ENCODE measurements around the gene E4F1.

The E4F1 gene

GRCh38 chr16:2235234-2235651 is 11.9 kb downstream of the E4F1 start:
- no peak overlapping the region for H3K4me3 ChIP-seq (ENCODE audit: low read depth, low read length)
- no peak for TF ChIP-seq CTCF (IDR thresholded peaks at IDR 0.05; ENCODE audit: insufficient read depth, low read depth, low read length, missing control alignments)
- no peak for DNase-seq (ENCODE audit: low read depth)

- H3K4me3 ChIP-seq (ENCODE audit: low read depth, low read length), result no peak overlapping the region
- DNase-seq (ENCODE audit: low read depth), result no peak
Observed at GRCh38 chr16:2235695-2236336, 12.4 kb downstream of the E4F1 start.

GRCh38 chr16:2236337-2237101 is 13.1 kb downstream of the E4F1 start, which contains the start of gene DNASE1L2:
Gene DNASE1L2, plus strand, starts transcription at chr16:2236444. Its CDS starts 373 bp downstream, at chr16:2236817.
- no peak for TF ChIP-seq CTCF (IDR thresholded peaks at IDR 0.05; ENCODE audit: insufficient read depth, low read depth, low read length, missing control alignments)
- no peak for DNase-seq (ENCODE audit: low read depth)
- H3K4me3 ChIP-seq (ENCODE audit: low read depth, low read length), result no peak within 1 kb of the TSS

More at GRCh38 chr16:2235695-2236336, 12.4 kb downstream of the E4F1 start:
- TF ChIP-seq CTCF (IDR thresholded peaks at IDR 0.05; ENCODE audit: insufficient read depth, low read depth, low read length, missing control alignments), result no peak

- TF ChIP-seq CTCF (IDR thresholded peaks at IDR 0.05; ENCODE audit: insufficient read depth, low read depth, low read length, missing control alignments), result no peak
- H3K4me3 ChIP-seq (ENCODE audit: low read depth, low read length), result no peak overlapping the region
- no peak for DNase-seq (ENCODE audit: low read depth)
Observed at GRCh38 chr16:2237102-2237482, 13.7 kb downstream of the E4F1 start.

- no peak overlapping the region for H3K4me3 ChIP-seq (ENCODE audit: low read depth, low read length)
- DNase-seq (ENCODE audit: low read depth), result no peak
Observed at GRCh38 chr16:2237493-2238149, 14.2 kb downstream of the E4F1 start.

More at GRCh38 chr16:2237493-2238149, 14.2 kb downstream of the E4F1 start:
- TF ChIP-seq CTCF (IDR thresholded peaks at IDR 0.05; ENCODE audit: insufficient read depth, low read depth, low read length, missing control alignments), result no peak
